GM12892 (cell line): ENCODE measurements around the gene LRG1.

ENCODE experiments used
- DNase-seq: peaks from one replicate; pipeline ENCODE4 v3.0.0; 2011; ENCODE audit not compliant: insufficient read length
- FAIRE-seq: peaks from 2 replicates; lab custom pipeline; 2011; peaks lifted over from hg19 to GRCh38; lab: Jason Lieb, UNC
- POLR2A ChIP-seq: IDR thresholded peaks from 2 replicates; pipeline ENCODE4 v1.6.1; 2011; ENCODE audit warnings: low read depth, low read length, control low read depth
- POLR2AphosphoS5 ChIP-seq: IDR thresholded peaks from 2 replicates; pipeline ENCODE4 v1.6.1; 2011; ENCODE audit warnings: low read depth, low read length, control low read depth
- TAF1 ChIP-seq: IDR thresholded peaks from 2 replicates; pipeline ENCODE4 v1.6.1; 2011; ENCODE audit warnings: low read depth, mild to moderate bottlenecking, control low read depth, low read length, borderline replicate concordance

The LRG1 gene

DNA sequence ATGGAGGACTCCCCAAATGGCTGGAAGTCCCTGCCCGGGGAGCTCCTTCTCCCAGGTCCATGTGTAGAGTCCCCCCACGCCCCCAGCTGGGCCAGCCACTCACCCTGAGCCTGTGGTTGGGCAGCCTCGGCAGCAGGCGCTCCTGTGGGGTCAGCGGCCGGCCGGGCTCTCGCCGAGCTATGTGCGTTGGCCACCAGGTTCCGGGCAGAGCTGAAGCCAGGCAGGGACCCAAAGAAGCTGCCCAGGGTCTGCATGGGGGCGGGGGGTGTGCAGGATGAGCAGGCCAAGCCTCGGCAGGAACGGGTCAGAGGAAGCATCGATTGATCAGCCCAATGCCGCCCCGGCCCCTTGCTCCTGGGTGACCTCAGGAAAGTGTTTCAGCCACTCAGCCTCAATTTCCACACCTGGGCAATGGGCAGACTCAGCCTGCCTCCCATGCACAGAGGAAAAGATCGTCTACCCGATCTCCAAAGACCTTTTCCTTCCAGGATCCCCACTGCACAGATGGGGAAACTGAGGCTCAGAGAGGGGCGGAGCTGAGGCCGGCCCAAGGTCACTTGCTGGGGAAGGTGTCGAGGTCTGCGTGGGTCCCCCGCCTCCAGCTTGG, 22.3 kb downstream of the LRG1 start:
- DNase-seq (no peak), FAIRE-seq (no peak)
- TF ChIP-seq TAF1 (no peak), POLR2A (no peak), POLR2AphosphoS5 (no peak)

DNA sequence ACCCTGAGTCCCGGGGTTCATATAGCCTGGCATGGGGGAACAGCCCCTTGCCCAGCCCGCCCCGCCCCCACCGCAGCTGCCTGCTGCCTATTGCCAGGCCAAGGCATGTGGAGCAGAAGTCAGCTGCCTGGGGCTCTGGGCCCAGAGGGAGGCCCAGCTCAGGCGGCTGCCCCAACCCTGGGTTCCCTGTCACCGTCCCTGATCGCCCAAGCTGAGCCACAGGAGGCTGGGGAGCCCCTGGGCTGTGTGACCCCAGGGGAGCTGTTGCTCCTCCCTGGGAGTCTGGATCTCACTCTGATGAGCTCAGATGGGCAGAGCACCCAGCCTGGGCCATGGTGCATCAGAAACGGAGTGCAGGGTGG, 22.9 kb downstream of the LRG1 start:
- DNase-seq (no peak), FAIRE-seq (no peak)
- TF ChIP-seq TAF1 = no peak
- no peak for TF ChIP-seq POLR2A
- TF ChIP-seq POLR2AphosphoS5 = no peak

DNA sequence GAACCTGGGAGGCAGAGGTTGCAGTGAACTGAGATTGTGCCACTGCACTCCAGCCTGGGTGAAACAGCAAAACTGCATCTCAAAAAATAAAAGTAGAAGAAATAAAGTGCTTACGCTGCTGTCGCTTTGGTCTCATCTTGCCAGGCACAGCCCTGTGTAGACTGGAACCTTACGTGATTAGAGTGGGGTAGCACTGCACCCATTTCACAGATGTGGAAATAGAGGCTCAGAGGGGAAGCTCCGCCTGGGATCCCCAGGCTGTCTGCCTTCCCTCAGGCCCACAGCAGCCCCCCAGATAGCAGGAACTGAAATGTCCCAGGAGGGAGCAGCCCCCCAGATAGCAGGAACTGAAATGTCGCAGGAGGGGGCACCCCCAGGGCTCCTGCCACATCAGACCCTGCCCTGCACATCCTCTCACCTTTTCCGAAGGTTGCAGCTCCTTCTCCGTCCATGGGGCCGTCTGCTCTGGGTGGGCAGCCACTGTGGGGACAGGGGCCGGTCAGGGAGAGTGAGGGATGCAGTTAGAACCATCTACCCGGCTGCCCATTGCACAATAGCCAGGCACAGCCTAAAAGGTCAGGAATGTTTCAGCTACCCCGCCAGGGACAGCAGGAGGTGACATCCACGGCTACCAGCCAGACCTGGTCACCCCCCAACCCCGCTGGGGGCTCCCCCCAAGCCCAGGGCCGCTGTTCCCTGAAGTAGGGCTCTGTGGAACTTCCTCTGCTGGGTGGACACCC, 23.5 kb downstream of the LRG1 start:
- FAIRE-seq (no peak), DNase-seq (no peak)
- TF ChIP-seq POLR2AphosphoS5 (no peak), POLR2A (no peak), TAF1 (no peak)

DNA sequence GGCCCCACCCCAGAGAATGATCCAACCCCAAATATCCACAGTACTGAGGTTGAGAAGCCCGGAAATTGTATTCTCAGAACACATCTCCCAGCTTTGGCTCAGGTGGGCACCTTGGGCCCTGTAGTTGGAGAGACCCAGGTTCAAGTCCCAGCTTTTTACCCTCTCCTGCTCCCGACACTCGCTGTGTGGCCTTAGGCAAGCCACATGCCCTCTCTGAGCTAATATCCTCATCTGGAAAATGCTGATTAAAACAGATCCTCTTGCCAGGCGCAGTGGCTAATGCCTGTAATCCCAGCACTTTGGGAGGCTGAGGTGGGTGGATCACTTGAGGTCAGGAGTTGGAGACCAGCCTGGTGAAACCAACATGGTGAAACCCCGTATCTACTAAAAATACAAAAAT, 24.1 kb downstream of the LRG1 start:
- DNase-seq = no peak
- no peak for FAIRE-seq
- TF ChIP-seq POLR2AphosphoS5 (no peak), POLR2A (no peak), TAF1 (no peak)

DNA sequence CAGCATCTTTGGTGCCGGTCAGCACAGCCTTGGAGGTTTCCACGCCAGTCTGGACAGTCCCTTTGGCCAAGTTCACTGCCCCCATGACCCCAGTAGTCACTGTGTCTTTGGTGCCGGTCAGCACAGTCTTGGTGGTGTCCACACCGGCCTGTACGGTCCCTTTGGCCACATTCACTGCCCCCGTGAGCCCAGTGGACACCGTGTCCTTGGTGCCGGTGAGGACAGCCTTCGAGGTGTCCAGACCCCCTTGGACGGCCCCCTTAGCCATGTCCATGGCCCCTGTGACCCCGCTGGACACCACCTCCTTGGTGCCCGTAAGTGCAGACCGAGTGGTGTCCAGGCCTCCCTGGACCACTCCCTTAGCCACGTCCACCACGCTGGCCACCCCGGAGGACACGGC, 26.6 kb downstream of the LRG1 start:
- DNase-seq (no peak), FAIRE-seq (no peak)
- TF ChIP-seq POLR2AphosphoS5 (no peak), TAF1 (no peak), POLR2A (no peak)

DNA sequence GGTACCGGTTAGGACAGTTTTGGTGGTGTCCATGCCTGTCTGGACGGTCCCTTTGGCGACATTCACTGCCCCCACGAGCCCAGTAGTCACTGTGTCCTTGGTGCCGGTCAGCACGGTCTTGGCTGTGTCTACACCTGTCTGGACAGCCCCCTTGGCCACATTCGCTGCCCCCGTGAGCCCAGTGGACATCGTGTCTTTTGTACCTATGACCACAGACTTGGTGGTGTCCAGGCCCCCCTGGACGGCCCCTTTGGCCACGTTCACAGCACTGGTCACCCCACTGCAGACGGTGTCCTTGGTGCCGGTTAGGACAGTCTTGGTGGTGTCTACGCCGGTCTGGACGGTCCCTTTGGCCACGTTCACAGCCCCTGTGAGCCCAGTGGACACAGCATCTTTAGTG, 27.8 kb downstream of the LRG1 start:
- TF ChIP-seq POLR2A (no peak), TAF1 (no peak), POLR2AphosphoS5 (no peak)
- FAIRE-seq (no peak), DNase-seq (no peak)

DNA sequence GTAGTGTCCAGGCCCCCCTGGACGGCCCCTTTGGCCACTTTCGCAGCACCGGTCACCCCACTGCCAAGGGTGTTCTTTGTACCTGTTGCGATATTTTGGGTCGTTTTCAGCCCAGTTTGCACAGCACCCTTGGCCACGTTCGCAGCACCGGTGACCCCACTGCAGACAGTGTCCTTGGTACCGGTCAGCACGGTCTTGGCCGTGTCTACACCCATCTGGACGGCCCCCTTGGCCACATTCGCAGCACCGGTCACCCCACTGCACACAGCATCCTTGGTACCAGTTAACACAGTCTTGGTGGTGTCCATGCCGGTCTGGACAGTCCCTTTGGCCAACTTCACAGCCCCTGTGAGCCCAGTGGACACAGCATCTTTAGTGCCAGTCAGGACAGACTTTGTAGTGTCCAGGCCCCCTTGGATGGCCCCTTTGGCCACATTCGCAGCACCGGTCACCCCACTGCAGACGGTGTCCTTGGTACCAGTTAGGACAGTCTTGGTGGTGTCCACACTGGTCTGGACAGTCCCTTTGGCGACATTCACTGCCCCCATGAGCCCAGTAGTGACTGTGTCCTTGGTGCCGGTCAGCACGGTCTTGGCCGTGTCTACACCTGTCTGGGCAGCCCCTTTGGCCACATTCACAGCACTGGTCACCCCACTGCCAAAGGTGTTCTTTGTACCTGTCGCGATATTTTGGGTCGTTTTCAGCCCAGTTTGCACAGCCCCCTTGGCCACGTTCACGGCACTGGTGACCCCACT, 28.4 kb downstream of the LRG1 start:
- TF ChIP-seq POLR2A (no peak), POLR2AphosphoS5 (no peak), TAF1 (no peak)
- FAIRE-seq = no peak
- DNase-seq = no peak

DNA sequence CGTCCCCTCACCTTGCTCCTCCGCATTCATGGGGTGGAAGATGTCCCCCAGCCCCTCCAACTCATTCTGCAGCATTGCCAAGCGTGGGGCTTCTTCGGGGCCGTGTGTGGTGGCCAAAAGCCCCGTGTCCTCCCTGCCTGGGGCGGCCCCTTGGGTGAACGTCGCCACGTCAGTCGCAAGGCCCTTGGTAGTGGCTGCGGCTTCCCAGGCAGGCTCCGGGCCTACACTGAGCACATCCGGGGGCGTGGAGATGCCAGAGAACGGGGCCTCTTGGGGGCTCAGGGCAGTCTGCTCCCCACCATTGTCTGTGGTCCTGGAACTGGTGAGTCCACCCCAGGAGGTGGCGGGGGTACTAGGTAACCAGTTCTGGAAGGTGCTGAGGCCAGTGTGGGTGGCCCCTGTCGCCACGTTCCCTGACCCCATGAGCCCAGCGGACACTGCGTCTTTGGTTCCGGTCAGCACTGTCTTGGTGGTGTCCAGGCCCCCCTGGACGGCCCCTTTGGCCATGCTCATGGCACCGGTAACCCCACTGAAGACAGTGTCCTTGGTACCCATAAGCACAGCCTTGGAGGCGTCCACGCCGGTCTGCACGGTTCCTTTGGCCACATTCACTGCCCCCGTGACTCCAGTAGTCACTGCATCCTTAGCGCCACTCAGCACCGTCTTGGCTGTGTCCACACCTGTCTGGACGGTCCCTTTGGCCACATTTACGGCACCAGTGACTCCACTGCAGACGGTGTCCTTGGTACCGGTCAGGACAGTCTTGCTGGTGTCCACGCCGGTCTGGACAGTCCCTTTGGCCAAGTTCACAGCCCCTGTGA, 29.2 kb downstream of the LRG1 start:
- FAIRE-seq (no peak), DNase-seq (no peak)
- TF ChIP-seq POLR2AphosphoS5 (no peak), POLR2A (no peak), TAF1 (no peak)

DNA sequence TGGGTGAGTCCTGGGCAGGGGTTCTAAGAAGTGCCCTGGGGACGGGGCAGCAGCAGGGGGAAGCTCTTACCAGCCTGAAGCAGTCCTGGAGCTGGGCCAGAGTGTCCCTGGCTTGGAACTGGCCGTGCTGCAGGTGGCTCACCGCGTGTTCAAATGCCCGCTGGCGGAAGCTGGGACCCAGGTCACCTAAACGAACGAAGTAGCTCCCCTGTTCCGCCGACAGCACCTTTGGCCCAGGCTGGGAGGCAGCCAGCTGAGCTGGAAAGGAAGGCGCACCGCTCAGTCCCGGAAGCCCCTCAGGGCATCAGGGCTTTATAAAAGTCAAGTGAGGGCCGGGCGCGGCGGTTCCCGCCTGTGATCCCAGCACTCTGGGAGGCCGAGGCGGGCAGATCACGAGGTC, 31.1 kb downstream of the LRG1 start:
- FAIRE-seq = no peak
- no peak for DNase-seq
- TF ChIP-seq POLR2A = no peak
- no peak for TF ChIP-seq POLR2AphosphoS5
- TF ChIP-seq TAF1 = no peak

DNA sequence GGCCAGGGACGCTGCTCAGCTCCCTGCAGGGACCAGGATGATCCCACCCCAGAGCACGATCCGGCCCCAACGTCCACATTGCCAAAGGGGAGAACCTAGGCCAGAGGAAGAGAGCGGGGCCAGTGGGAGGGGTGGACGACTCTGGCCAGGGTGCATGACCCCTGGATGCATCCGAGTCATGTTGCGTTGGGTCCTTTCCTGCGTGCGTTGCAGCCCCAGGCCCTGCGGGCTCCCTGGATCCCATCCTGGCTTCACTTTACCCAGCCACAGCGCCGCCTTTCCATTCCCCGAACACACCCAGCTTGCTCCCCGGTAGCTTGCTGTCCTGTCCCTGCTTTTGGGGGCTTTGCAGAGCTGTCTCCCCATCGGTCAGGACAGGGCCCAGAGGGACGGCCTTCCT, 32.0 kb downstream of the LRG1 start:
- FAIRE-seq = no peak
- no peak for DNase-seq

DNA sequence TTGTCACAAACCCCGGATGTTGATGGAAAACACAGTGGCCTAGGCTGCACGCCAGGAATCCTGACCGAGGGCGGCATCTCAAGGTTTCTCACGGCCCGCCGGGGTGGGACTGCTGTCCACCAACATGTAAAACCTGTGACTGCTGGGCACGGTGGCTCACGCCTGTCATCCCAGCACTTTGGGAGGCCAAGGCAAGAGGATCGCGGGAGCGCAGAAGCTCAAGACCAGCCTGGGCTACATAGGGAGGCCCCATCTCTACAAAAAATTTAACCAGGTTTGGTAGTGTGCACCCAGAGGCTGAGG, 32.7 kb downstream of the LRG1 start:
- FAIRE-seq (no peak), DNase-seq (no peak)
- TF ChIP-seq POLR2A = no peak
- no peak for TF ChIP-seq TAF1
- no peak for TF ChIP-seq POLR2AphosphoS5

More for the DNA sequence above, 32.0 kb downstream of the LRG1 start:
- no peak for TF ChIP-seq TAF1
- TF ChIP-seq POLR2A = no peak
- no peak for TF ChIP-seq POLR2AphosphoS5

DNA sequence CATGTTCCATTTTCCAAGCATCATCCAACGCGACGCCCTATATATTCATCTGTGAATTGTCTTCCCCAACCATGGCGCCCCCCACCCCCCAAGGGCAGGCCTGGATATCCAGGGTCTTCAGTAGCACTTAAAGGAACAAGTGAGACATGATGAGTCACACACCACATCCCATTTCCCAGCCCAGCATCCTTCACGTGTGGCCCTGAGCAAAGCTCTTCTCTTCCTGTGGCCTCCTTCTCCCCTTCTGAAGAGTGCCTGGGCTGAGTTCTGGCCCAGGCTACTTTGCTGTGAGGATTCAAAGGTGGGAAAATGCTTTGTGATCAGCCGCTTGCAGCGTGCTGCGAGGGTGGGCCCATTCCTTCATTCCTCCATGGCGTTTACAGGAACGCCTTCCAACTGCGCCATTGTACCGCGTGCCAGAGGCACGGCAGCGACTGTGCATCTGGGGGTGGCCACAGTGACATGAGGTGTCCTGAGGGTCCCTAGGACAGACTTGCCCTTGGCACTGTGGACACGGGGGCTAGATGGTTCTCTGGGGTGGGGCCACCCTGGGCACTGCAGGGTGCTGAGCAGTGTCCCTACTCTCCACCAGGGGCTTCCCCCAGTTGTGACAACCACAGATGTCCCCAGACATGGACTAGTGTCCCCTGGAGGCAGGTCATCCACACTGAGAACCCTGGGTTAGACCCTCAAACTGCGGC, 33.2 kb downstream of the LRG1 start:
- FAIRE-seq = no peak
- no peak for DNase-seq
- TF ChIP-seq POLR2A = no peak
- TF ChIP-seq POLR2AphosphoS5 = no peak
